Measurements from ENCODE around the gene EHMT2. TPM values are rescaled to one million over a fixed set of nuclear protein-coding genes. Genes with fewer than 3 reads are reported as not detected.
"Not testable (repeated sequence)": the region's sequence is repeated elsewhere in the genome, so short reads cannot be mapped to it uniquely, and the experiment has no call there.

EHMT2 gene
- polyA plus RNA-seq, 2 of the 4 experiments (the other 2 are of a cell fraction): 15.4 to 32.3 TPM

DNA sequence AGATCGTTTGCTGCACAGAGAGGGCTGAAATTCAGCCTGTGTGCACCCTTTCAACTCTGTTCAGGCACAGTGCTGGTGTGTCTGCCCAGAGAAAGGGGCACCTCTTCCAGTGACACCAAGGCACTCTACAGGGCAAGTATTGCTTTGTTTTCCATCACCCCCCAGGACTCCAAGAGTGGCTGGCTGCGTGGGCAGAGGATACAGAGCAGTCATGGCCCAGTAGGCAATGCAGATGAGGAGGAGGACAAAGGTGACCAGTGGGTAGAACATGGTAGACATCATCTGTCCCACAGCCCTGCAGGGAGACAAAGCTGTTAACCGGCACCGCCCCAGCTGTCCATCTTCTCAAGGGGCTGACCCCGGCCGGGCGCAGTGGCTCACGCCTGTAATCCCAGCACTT is 28.2 kb downstream of the EHMT2 start:
- Histone ChIP-seq H3K4me1 (no peaks in the 10 kb centered on the region; the same call in 2 of the 3 replicates), H3K27ac (no peak overlapping the region), H3K9me3 (no peaks in the 10 kb centered on the region), H3K4me2 (no peak overlapping the region), H3K4me3 (no peak overlapping the region)
- ChIA-PET CTCF (interaction anchor here (1.1 kb wide), 1 partner anchor 323 kb away, joined by 3 read pairs; the partner anchor contains the start of gene ATP6V1G2), POLR2A (no interaction called here)
- no peak for DNase-seq (ENCODE audit: low read depth in 1 of 2, low spot score in 1 of 2)
- TF ChIP-seq EHF (CRISPR knock-in tag; IDR thresholded peaks at IDR 0.05) (no peak), RCOR1 (IDR thresholded peaks at IDR 0.05; ENCODE audit: low read depth, low read length) (no peak), ATOH8 (CRISPR knock-in tag; IDR thresholded peaks at IDR 0.05; ENCODE audit: low read depth) (no peak), HEYL (CRISPR knock-in tag; IDR thresholded peaks at IDR 0.05) (no peak), CHD4 (IDR thresholded peaks at IDR 0.05; ENCODE audit: borderline replicate concordance) (no peak), POLR2AphosphoS2 (conservative IDR thresholded peaks at IDR 0.05; ENCODE audit: low read length) (no peak), TP53 (CRISPR knock-in tag; IDR thresholded peaks at IDR 0.05) (no peak), ESRRA (IDR thresholded peaks at IDR 0.05; ENCODE audit: borderline replicate concordance, low read length) (no peak), TFCP2L1 (CRISPR knock-in tag; IDR thresholded peaks at IDR 0.05) (no peak)
- TF ChIP-seq, protein P1, sequence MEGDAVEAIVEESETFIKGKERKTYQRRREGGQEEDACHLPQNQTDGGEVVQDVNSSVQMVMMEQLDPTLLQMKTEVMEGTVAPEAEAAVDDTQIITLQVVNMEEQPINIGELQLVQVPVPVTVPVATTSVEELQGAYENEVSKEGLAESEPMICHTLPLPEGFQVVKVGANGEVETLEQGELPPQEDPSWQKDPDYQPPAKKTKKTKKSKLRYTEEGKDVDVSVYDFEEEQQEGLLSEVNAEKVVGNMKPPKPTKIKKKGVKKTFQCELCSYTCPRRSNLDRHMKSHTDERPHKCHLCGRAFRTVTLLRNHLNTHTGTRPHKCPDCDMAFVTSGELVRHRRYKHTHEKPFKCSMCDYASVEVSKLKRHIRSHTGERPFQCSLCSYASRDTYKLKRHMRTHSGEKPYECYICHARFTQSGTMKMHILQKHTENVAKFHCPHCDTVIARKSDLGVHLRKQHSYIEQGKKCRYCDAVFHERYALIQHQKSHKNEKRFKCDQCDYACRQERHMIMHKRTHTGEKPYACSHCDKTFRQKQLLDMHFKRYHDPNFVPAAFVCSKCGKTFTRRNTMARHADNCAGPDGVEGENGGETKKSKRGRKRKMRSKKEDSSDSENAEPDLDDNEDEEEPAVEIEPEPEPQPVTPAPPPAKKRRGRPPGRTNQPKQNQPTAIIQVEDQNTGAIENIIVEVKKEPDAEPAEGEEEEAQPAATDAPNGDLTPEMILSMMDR (IDR thresholded peaks at IDR 0.05): no peak
- FAIRE-seq: no peak
- 68% methylated on average over 6 of the region's 8 CpGs for WGBS (ENCODE audit: missing lambda C conversion rate)
- no peak for ATAC-seq

- WGBS (ENCODE audit: missing lambda C conversion rate): 100% methylated on average over 1 of the region's 1 CpG
- FAIRE-seq; H3K9me3 ChIP-seq; H3K4me3 ChIP-seq; POLR2A ChIA-PET; H3K4me2 ChIP-seq; H3K4me1 ChIP-seq; DNase-seq (ENCODE audit: low read depth in 1 of 2, low spot score in 1 of 2); ATAC-seq; H3K27ac ChIP-seq: not testable (repeated sequence)
- CTCF ChIA-PET: interaction anchor here (1.1 kb wide), 1 partner anchor 322 kb away, joined by 3 read pairs; the partner anchor contains the start of gene ATP6V1G2
Observed at GRCh38 chr6:31868658-31868971, 28.9 kb downstream of the EHMT2 start.

- FAIRE-seq: no peak
- H3K27ac ChIP-seq: no peak overlapping the region
- CTCF ChIA-PET: interaction anchor here (0.6 to 1.6 kb wide), 8 partner anchors 9 to 88 kb away, joined by 3 to 5 read pairs (median 3); no protein-coding TSS in a partner anchor
- POLR2A ChIA-PET: interaction anchor here (0.5 kb wide), 1 partner anchor 30 kb away, joined by 3 read pairs; no protein-coding TSS in a partner anchor
- 74% methylated on average over 20 of the region's 21 CpGs for WGBS (ENCODE audit: missing lambda C conversion rate)
- H3K4me2 ChIP-seq: no peak overlapping the region
- no peak for ATAC-seq
- H3K4me1 ChIP-seq: peaks cover 4% of the 10 kb centered on the region; the same call in 1 of the 3 replicates
- TF ChIP-seq HES2 (IDR thresholded peaks at IDR 0.05) (no peak), ELK1 (IDR thresholded peaks at IDR 0.05; ENCODE audit: low read depth, low read length) (no peak), POLR2AphosphoS2 (conservative IDR thresholded peaks at IDR 0.05; ENCODE audit: low read length) (no peak), CEBPB (IDR thresholded peaks at IDR 0.05) (no peak), ESRRA (IDR thresholded peaks at IDR 0.05; ENCODE audit: borderline replicate concordance, low read length) (no peak), NPAS2 (CRISPR knock-in tag; IDR thresholded peaks at IDR 0.05; ENCODE audit: borderline replicate concordance) (no peak), MAZ (IDR thresholded peaks at IDR 0.05; ENCODE audit: borderline replicate concordance, low read depth, low read length) (no peak), HEYL (CRISPR knock-in tag; IDR thresholded peaks at IDR 0.05) (no peak), CBX2 (IDR thresholded peaks at IDR 0.05; ENCODE audit: borderline replicate concordance, low read depth) (no peak)
- TF ChIP-seq, protein P1 (IDR thresholded peaks at IDR 0.05): no peak
- no peaks in the 10 kb centered on the region for H3K9me3 ChIP-seq
- no peak overlapping the region for H3K4me3 ChIP-seq
- no peak for DNase-seq (ENCODE audit: low read depth in 1 of 2, low spot score in 1 of 2)
Observed at GRCh38 chr6:31865205-31866118, 32.0 kb downstream of the EHMT2 start.

Data from A549 (cell line).